GM20431 (cell line): Measurements from ENCODE around the gene CABLES2.

Experiments used
- in situ Hi-C: fragments of 300-500 bp; cut with MseI, MboI; formaldehyde crosslinking; loops from one replicate; pipeline ENCODE4 v1.15.0; 2020; ENCODE audit warnings: low sequenced_read_pairs; ENCODE audit not compliant: unreplicated experiment

CABLES2 gene

GRCh38 chr20:62408055-62408454 lies 970 bp upstream of the CABLES2 start:
- in situ Hi-C loops, result no loop called here

- in situ Hi-C loops, result no loop called here
Observed at GRCh38 chr20:62406635-62407176, 379 bp downstream of the CABLES2 start.

- in situ Hi-C loops, result no loop called here
Observed at GRCh38 chr20:62405981-62406513, 1.0 kb downstream of the CABLES2 start.

GRCh38 chr20:62405108-62405980 lies 1.7 kb downstream of the CABLES2 start:
- in situ Hi-C loops, result no loop called here

GRCh38 chr20:62404761-62405107 lies 2.4 kb downstream of the CABLES2 start:
- in situ Hi-C loops, result no loop called here

GRCh38 chr20:62404112-62404665 lies 2.9 kb downstream of the CABLES2 start:
- in situ Hi-C loops, result no loop called here

- in situ Hi-C loops, result no loop called here
Observed at GRCh38 chr20:62403331-62403730, 3.8 kb downstream of the CABLES2 start.

GRCh38 chr20:62402456-62403150 lies 4.5 kb downstream of the CABLES2 start:
- in situ Hi-C loops, result no loop called here

- in situ Hi-C loops, result no loop called here
Observed at GRCh38 chr20:62401331-62401779, 5.7 kb downstream of the CABLES2 start.

GRCh38 chr20:62400541-62400940 lies 6.5 kb downstream of the CABLES2 start:
- in situ Hi-C loops, result no loop called here

- in situ Hi-C loops, result no loop called here
Observed at GRCh38 chr20:62400021-62400420, 7.1 kb downstream of the CABLES2 start.

GRCh38 chr20:62398120-62398821 lies 8.8 kb downstream of the CABLES2 start:
- in situ Hi-C loops, result no loop called here

- in situ Hi-C loops, result no loop called here
Observed at GRCh38 chr20:62396367-62397239, 10.5 kb downstream of the CABLES2 start.

- in situ Hi-C loops, result no loop called here
Observed at GRCh38 chr20:62395311-62396242, 11.5 kb downstream of the CABLES2 start.

GRCh38 chr20:62394248-62395245 lies 12.5 kb downstream of the CABLES2 start:
- in situ Hi-C loops, result no loop called here

- in situ Hi-C loops, result no loop called here
Observed at GRCh38 chr20:62393830-62394229, 13.3 kb downstream of the CABLES2 start.

- in situ Hi-C loops, result no loop called here
Observed at GRCh38 chr20:62393335-62393665, 13.8 kb downstream of the CABLES2 start.
